NCI-H748 (cell line): ENCODE data around the gene SAMSN1.

Source experiments
- DNase-seq: peaks from one replicate; lab custom pipeline; 2025; ENCODE audit not compliant: unreplicated experiment; lab: John Stamatoyannopoulos, UW

Gene SAMSN1

DNA sequence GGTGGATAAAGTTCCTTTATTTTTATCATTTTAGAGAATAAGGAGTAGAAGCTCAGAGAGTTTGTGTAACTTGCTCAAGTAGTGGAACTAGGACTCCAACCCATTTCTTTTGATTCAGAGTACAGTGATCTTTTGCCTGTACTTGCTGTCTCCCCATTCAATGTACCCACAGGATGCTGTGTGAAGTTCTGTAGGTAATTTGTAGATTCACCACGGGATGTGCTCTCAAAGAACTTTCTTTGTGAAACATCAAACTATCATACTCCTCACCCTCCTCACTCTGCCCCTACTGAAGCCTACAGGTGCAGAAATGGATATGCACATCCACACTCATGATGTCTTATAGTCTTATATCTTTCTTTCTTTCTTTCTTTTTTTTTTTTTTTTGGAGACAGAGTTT is 97.3 kb downstream of the SAMSN1 start:
- no peak for DNase-seq

DNA sequence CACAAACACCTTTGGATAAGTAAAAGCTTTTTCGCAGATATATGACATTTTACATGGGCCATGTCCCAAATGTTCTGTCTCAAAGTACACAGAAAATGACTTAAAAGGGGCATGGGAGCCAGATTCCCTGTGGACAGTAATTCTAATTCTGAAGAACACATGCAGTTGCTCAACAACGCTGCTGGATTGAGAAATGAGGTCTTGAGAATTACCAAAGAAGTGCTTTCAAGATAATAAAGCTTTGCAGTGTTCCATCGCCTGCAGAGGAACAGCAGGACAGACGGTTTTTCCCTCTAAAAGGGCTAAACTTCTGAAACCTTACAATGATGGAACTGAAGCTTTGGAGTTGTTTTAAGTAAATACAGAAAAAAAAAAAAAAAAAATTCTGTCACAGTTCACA is 107.9 kb downstream of the SAMSN1 start:
- no peak for DNase-seq

DNA sequence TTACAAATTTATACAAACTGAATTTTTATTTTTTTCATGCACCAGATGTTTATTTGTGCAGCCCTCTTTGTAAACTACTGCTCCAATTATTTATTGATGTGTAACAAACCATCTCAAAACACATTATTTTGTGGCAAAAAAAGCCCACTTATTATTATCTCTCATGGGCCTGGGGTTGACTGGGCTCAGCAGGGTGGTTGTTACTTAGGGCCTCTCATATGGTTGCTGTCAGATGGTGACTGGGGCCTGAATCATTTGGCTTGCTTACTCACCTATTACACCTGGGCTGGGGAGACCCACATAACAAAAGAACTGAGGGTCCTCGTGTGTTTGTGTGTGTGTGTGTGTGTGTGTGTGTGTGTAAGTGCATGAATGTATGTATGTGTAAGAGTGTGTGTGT is 110.7 kb downstream of the SAMSN1 start:
- DNase-seq: no peak
